PC-9 (cell line): ENCODE data around the gene HPCAL1. TPM values are rescaled to one million over a fixed set of nuclear protein-coding genes. Genes with fewer than 3 reads are reported as not detected.

Experiments
- BruUV-seq: library from RNA; stranded (reverse); fragments of 400-500 nt; replicated peaks from 2 replicates; lab custom pipeline; 2021; lab: Mats Ljungman, UMichigan
- CTCF ChIA-PET: fragments of 300-600 bp; sonication (Branson Sonifier 250); formaldehyde crosslinking; loops from one replicate; lab custom pipeline; 2022; ENCODE audit warnings: antibody characterized with exemption; lab: Charles Lee
- POLR2A ChIA-PET: fragments of 300-600 bp; sonication (Branson Sonifier 250); formaldehyde crosslinking; loops from one replicate; lab custom pipeline; 2022; ENCODE audit warnings: antibody characterized with exemption; ENCODE audit not compliant: unreplicated experiment; lab: Charles Lee
- DNase-seq, 2 experiments: peaks; one replicate each; pipeline versions ENCODE4 v3.0.0 to v3.0.0-alpha.2; 2015 to 2022; ENCODE audit warnings: mixed read lengths in 1 of 2
- H2AFZ ChIP-seq: fragments of 200-600 bp; sonication (generic); 2 replicates; pipeline ENCODE4 v1.8.1; 2017; ENCODE audit warnings: antibody characterized with exemption
- H3F3A ChIP-seq: fragments of 200-600 bp; sonication (generic); 2 replicates; pipeline ENCODE4 v1.8.1; 2017; ENCODE audit warnings: antibody characterized with exemption, mild to moderate bottlenecking, low read depth; ENCODE audit not compliant: insufficient read depth
- H3K27ac ChIP-seq: fragments of 200-600 bp; sonication (generic); 2 replicates; pipeline ENCODE4 v1.6.1; 2016; ENCODE audit warnings: mixed run types
- H3K27me3 ChIP-seq: fragments of 200-600 bp; sonication (generic); 2 replicates; pipeline ENCODE4 v1.6.1; 2016; ENCODE audit warnings: low read depth, mixed run types; ENCODE audit not compliant: insufficient read depth
- H3K36me3 ChIP-seq: fragments of 200-600 bp; sonication (generic); 2 replicates; pipeline ENCODE4 v1.6.1; 2016; ENCODE audit warnings: low read depth, mixed run types
- H3K4me1 ChIP-seq: fragments of 200-600 bp; sonication (generic); replicated peaks from 2 replicates; pipeline ENCODE4 v1.6.1; 2016; ENCODE audit warnings: mixed run types; ENCODE audit not compliant: insufficient read depth
- H3K4me2 ChIP-seq: fragments of 200-600 bp; sonication (generic); 2 replicates; pipeline ENCODE4 v1.6.1; 2017; ENCODE audit warnings: mixed run types
- H3K4me3 ChIP-seq: fragments of 200-600 bp; sonication (generic); 2 replicates; pipeline ENCODE4 v1.6.1; 2016; ENCODE audit warnings: mixed run types
- H3K79me2 ChIP-seq: fragments of 200-600 bp; sonication (generic); 2 replicates; pipeline ENCODE4 v1.6.1; 2017; ENCODE audit warnings: low read depth, mixed run types
- H3K9me2 ChIP-seq: fragments of 200-600 bp; sonication (generic); 2 replicates; pipeline ENCODE4 v1.8.1; 2017; ENCODE audit warnings: mild to moderate bottlenecking; ENCODE audit not compliant: insufficient read depth
- H3K9me3 ChIP-seq: fragments of 200-600 bp; sonication (generic); 2 replicates; pipeline ENCODE4 v1.8.1; 2016; ENCODE audit warnings: low read depth; ENCODE audit not compliant: insufficient read depth
- H4K20me1 ChIP-seq: fragments of 200-600 bp; sonication (generic); 2 replicates; pipeline ENCODE4 v1.8.1; 2017; ENCODE audit not compliant: insufficient read depth
- EZH2 ChIP-seq: fragments of 200-600 bp; sonication (generic); IDR thresholded peaks from 2 replicates; pipeline ENCODE4 v1.8.0; 2017; ENCODE audit warnings: antibody characterized with exemption, low read depth
- intact Hi-C: fragments of 100-400 bp; cut with micrococcal nuclease; formaldehyde crosslinking; loops from one replicate; pipeline ENCODE4 v1.10.0; 2022; ENCODE audit not compliant: unreplicated experiment
- total RNA-seq: library from RNA; stranded (reverse); gene quantifications from 2 replicates; pipeline ENCODE4 v1.2.3, GENCODE V29; 2021
- TF ChIP-seq, protein P1 (sequence below): fragments of 200-600 bp; sonication (generic); conservative IDR thresholded peaks from 2 replicates; pipeline ENCODE4 v1.6.1; 2017; ENCODE audit warnings: mixed run types, antibody characterized with exemption, mild to moderate bottlenecking, moderate library complexity

Gene HPCAL1
- total RNA-seq, 1 experiment from 2014 or later = 105 TPM

DNA sequence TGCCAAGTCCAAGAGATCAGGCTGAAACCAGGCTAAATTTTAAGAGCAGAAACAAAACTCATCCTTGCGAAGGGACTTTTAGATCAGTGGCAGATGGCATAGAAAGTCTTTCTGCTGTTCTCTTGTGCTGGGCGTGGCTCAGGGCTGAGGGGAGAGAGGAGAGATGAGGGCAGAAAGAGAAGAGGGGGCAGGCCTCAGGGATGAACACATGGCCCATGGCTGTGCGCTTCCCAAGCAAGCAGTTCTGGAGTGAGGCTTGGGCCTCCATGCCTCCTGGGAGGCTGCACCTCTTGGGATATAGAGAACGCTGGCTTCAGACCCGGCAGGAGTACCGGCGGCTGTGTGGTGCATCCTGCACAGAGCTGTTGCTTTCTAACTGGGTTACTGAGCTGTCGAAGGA lies 41.0 kb downstream of the HPCAL1 start:
- ChIA-PET POLR2A (no interaction called here), CTCF (no interaction called here)
- TF ChIP-seq, protein P1, sequence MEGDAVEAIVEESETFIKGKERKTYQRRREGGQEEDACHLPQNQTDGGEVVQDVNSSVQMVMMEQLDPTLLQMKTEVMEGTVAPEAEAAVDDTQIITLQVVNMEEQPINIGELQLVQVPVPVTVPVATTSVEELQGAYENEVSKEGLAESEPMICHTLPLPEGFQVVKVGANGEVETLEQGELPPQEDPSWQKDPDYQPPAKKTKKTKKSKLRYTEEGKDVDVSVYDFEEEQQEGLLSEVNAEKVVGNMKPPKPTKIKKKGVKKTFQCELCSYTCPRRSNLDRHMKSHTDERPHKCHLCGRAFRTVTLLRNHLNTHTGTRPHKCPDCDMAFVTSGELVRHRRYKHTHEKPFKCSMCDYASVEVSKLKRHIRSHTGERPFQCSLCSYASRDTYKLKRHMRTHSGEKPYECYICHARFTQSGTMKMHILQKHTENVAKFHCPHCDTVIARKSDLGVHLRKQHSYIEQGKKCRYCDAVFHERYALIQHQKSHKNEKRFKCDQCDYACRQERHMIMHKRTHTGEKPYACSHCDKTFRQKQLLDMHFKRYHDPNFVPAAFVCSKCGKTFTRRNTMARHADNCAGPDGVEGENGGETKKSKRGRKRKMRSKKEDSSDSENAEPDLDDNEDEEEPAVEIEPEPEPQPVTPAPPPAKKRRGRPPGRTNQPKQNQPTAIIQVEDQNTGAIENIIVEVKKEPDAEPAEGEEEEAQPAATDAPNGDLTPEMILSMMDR = no peak
- no peak for TF ChIP-seq EZH2
- H3K4me3 ChIP-seq = no peak overlapping the region
- no peaks in the 10 kb centered on the region for H3K9me3 ChIP-seq
- peaks cover 41% of the 10 kb centered on the region for H3F3A ChIP-seq
- peaks cover 93% of the 10 kb centered on the region for H4K20me1 ChIP-seq
- no peak for DNase-seq
- no TSS peak for BruUV-seq
- H3K4me1 ChIP-seq = peaks cover 13% of the 10 kb centered on the region; the same call in 1 of the 2 replicates
- no peaks in the 10 kb centered on the region for H3K9me2 ChIP-seq
- H3K27me3 ChIP-seq = no peaks in the 10 kb centered on the region
- peaks cover 96% of the 10 kb centered on the region for H3K79me2 ChIP-seq
- H3K27ac ChIP-seq = no peak overlapping the region
- intact Hi-C loops = no loop called here
- 0 out of 2 replicates have a peak, but pooled peaks cover 7% of the 10 kb centered on the region for H3K36me3 ChIP-seq
- H3K4me2 ChIP-seq = no peak overlapping the region
- no peak overlapping the region for H2AFZ ChIP-seq

- no peak for DNase-seq
- Histone ChIP-seq H3K4me3 (no peak overlapping the region), H3K27ac (peak overlapping the region; percentile 28; the same call in 1 of the 2 replicates), H3K36me3 (0 out of 2 replicates have a peak, but pooled peaks cover 6% of the 10 kb centered on the region), H3K4me2 (no peak overlapping the region), H3K79me2 (peaks cover 95% of the 10 kb centered on the region), H3K9me2 (no peaks in the 10 kb centered on the region), H3F3A (peaks cover 34% of the 10 kb centered on the region; the same call in 1 of the 2 replicates), H4K20me1 (peaks cover 89% of the 10 kb centered on the region), H3K27me3 (no peaks in the 10 kb centered on the region), H3K4me1 (peaks cover 13% of the 10 kb centered on the region; the same call in 1 of the 2 replicates), H3K9me3 (no peaks in the 10 kb centered on the region), H2AFZ (no peak overlapping the region)
- POLR2A ChIA-PET = no interaction called here
- no peak for TF ChIP-seq EZH2
- TF ChIP-seq, protein P1 = no peak
- CTCF ChIA-PET = no interaction called here
- intact Hi-C loops = no loop called here
- BruUV-seq = no TSS peak
Measured at GRCh38 chr2:10344105-10345066, 41.7 kb downstream of the HPCAL1 start.

DNA sequence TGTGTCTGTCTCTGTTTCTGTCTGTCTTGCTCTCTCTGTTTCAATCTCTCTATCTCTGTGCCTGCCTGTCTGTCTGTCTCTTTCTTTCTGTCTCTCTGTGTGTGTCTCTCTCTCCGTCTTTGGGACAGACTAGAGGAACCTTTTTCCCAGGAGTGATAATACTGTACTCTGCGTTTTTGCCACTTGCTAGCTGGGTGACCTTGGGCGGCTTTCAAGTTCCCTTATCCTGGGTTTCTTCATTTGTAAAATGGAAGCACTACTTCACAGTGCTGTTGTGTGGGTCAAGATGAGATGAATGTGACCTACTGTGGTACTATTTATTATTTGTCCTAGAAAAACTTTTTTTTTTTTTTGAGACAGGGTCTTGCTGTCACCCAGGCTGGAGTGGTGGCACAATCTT lies 42.4 kb downstream of the HPCAL1 start:
- Histone ChIP-seq H3F3A (peaks cover 36% of the 10 kb centered on the region; the same call in 1 of the 2 replicates), H3K4me1 (peaks cover 11% of the 10 kb centered on the region; the same call in 1 of the 2 replicates), H3K4me2 (no peak overlapping the region), H3K9me2 (no peaks in the 10 kb centered on the region), H3K27me3 (no peaks in the 10 kb centered on the region), H4K20me1 (peaks cover 87% of the 10 kb centered on the region), H3K9me3 (no peaks in the 10 kb centered on the region), H3K36me3 (no peaks in the 10 kb centered on the region), H2AFZ (no peak overlapping the region), H3K79me2 (peaks cover 93% of the 10 kb centered on the region), H3K27ac (peak overlapping the region; percentile 28; the same call in 1 of the 2 replicates), H3K4me3 (no peak overlapping the region)
- DNase-seq = no peak
- TF ChIP-seq, protein P1 = no peak
- no peak for TF ChIP-seq EZH2
- intact Hi-C loops = no loop called here
- POLR2A ChIA-PET = no interaction called here
- no TSS peak for BruUV-seq
- CTCF ChIA-PET = no interaction called here
